ENCODE results near the gene PKMYT1. TPM values are rescaled to one million over a fixed set of nuclear protein-coding genes. Genes with fewer than 3 reads are reported as not detected.

The PKMYT1 gene
- total and polyA plus RNA-seq, 9 of the 15 experiments (the other 6 are each of a cell fraction or from before 2014, with no cell fraction given) = 8.7 to 201 (median 37.8) TPM

- TF ChIP-seq DIDO1 (tag; IDR thresholded peaks at IDR 0.05; ENCODE audit: low read depth) (no peak), ETV5 (CRISPR knock-in tag; IDR thresholded peaks at IDR 0.05; ENCODE audit: low read depth) (peak; percentile 74; the same call in 1 of the 2 replicates), VEZF1 (CRISPR knock-in tag; IDR thresholded peaks at IDR 0.05) (peak; percentile 91), KAT7 (CRISPR knock-in tag; IDR thresholded peaks at IDR 0.05; ENCODE audit: borderline replicate concordance) (peak; percentile 94; the same call in 1 of the 2 replicates), POLR2AphosphoS5 (IDR thresholded peaks at IDR 0.05; ENCODE audit: control insufficient read depth, insufficient read depth, low read depth, low read length) (peak; percentile 28; the same call in 1 of the 2 replicates), ZNF143 (CRISPR knock-in tag; IDR thresholded peaks at IDR 0.05) (0 out of 2 replicates have a peak, but pooled peaks have one; percentile 16), C11orf30 (IDR thresholded peaks at IDR 0.05; ENCODE audit: low read depth) (no peak), ZNF431 (CRISPR knock-in tag; IDR thresholded peaks at IDR 0.05) (no peak), RBM14 (IDR thresholded peaks at IDR 0.05; ENCODE audit: borderline replicate concordance, insufficient read depth, low read depth, low read length) (no peak), ZC3H4 (CRISPR knock-in tag; IDR thresholded peaks at IDR 0.05; ENCODE audit: borderline replicate concordance) (peak; percentile 88), ZBTB1 (CRISPR knock-in tag; IDR thresholded peaks at IDR 0.05; ENCODE audit: borderline replicate concordance, low read depth) (peak; percentile 33; the same call in 1 of the 2 replicates), CBFA2T2 (conservative IDR thresholded peaks at IDR 0.05) (no peak), GTF2E2 (tag; IDR thresholded peaks at IDR 0.05) (0 out of 2 replicates have a peak, but pooled peaks have one; percentile 9), BRCA1 (IDR thresholded peaks at IDR 0.05) (no peak), BRCA1 (CRISPR knock-in tag; IDR thresholded peaks at IDR 0.05) (0 out of 2 replicates have a peak, but pooled peaks have one; percentile 81), ZFX (CRISPR knock-in tag; IDR thresholded peaks at IDR 0.05) (peak; percentile 30), SP1 (CRISPR knock-in tag; IDR thresholded peaks at IDR 0.05) (peak; percentile 63), FOSL1 (tag; conservative IDR thresholded peaks at IDR 0.05) (peak; percentile 93), ZNF395 (CRISPR knock-in tag; IDR thresholded peaks at IDR 0.05) (0 out of 2 replicates have a peak, but pooled peaks have one; percentile 43), MLLT1 (IDR thresholded peaks at IDR 0.05) (0 out of 4 replicates have a peak, but pooled peaks of 1 of the 2 experiments have one; percentile 10), TARDBP (IDR thresholded peaks at IDR 0.05) (no peak), YY1 (IDR thresholded peaks at IDR 0.05; ENCODE audit: borderline replicate concordance in 1 of 3, control insufficient read depth in 1 of 3, extremely low read depth in 1 of 3, insufficient read depth in 3 of 3, insufficient read length in 1 of 3, insufficient replicate concordance in 2 of 3, low read depth in 1 of 3, low read length in 2 of 3) (peak in 1 of 3 experiments; percentile 5), RB1 (IDR thresholded peaks at IDR 0.05; ENCODE audit: low read depth) (peak; percentile 20; the same call in 1 of the 2 replicates), HDGF (IDR thresholded peaks at IDR 0.05) (no peak)
These were observed 40.6 kb upstream of the PKMYT1 start (continued) for GRCh38 chr16:3020604-3021448.
